NCI-H446 treated with DMSO at 0.1 percent for 48 hours (cell line): ENCODE measurements around the gene ELP4.
"Not testable (repeated sequence)": the region's sequence is repeated elsewhere in the genome, so short reads cannot be mapped to it uniquely, and the experiment has no call there.

ENCODE experiments used
- DNase-seq: peaks from one replicate; lab custom pipeline; 2025; lab: John Stamatoyannopoulos, UW

ELP4 gene, protein sequence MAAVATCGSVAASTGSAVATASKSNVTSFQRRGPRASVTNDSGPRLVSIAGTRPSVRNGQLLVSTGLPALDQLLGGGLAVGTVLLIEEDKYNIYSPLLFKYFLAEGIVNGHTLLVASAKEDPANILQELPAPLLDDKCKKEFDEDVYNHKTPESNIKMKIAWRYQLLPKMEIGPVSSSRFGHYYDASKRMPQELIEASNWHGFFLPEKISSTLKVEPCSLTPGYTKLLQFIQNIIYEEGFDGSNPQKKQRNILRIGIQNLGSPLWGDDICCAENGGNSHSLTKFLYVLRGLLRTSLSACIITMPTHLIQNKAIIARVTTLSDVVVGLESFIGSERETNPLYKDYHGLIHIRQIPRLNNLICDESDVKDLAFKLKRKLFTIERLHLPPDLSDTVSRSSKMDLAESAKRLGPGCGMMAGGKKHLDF

DNA sequence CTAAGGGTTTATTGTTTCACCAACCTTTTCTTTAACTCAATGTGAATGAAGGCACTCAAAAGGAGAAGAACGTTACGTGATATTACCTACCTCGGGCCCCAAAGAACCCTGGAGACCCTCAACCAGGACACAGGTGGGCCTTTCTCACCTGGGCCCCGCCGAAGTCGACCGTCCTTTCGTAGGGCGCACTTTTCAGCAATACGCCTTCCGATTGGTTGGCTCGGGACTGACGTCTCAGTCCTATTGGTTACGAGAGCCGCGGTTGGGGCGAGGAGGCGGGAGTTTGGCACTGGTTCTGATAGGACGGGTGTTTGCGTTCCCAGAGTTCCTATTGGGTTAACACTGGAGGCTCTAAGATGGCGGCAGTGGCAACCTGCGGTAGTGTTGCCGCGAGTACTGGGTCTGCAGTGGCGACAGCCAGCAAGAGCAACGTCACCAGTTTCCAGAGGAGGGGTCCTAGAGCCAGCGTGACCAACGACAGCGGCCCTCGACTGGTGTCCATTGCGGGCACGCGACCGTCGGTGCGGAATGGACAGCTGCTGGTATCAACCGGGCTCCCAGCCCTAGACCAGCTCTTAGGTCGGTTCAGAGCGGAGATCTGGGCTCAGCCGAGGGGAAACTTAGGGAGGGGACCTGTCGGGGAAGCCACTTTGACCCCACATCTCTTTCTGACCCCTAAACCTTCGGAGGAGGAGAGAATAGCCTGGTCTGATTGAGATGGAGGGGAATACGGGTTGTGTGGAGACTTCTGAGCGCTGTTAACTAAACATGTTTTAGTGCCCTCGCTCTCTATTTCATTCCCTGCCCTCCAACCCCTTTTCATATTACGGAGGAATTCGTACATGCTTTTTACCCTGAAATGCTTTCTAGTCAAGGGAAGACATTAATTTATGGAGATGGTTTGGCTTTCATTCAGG lies at the start of gene ELP4, which contains the start of gene IMMP1L:
TSS of gene ELP4 (plus strand) at position 339 of the 917 bp plus-strand sequence. CDS start at position 357, 18 bp downstream.
TSS of gene IMMP1L (minus strand) at position 194 of the 917 bp plus-strand sequence. CDS start 46,346 bp downstream, outside the sequence.
- DNase-seq: peak; percentile 97

DNA sequence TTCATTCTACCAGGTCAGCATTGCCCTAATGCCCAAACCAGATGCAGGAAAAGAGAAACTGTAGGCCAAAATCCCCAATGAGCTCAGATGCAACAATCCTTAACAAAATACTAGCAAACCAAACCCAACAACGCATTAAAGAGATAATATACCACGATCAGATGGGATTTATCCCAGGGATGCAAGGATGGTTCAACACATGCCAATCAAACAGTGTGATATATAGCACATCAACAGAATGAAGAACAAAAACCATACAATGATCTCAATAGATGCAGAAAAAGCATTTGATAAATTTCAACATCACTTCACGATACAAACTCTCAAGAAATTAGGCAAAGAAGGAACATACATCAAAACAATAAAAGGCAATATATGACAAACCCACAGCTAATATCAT lies 45.1 kb upstream of the ELP4 start:
- no peak for DNase-seq

DNA sequence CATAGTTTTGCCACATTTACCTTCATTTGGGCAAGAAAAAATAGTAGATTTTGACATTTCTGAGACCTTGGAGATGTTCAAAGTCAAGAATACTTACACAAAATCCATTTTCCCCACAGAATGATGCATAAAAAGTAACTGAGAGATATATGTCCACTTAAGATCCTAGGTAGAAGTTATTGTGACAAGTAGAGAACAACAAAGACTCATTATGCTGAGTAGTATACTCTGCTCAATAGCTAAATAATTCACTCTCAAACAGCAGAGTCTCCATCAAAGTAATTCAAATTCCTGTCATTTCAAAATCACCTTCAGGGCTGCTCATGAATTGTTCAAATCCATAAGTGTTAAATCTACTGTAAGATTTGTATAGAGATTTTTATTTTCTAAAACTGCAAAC lies 35.5 kb upstream of the ELP4 start:
- no peak for DNase-seq

DNA sequence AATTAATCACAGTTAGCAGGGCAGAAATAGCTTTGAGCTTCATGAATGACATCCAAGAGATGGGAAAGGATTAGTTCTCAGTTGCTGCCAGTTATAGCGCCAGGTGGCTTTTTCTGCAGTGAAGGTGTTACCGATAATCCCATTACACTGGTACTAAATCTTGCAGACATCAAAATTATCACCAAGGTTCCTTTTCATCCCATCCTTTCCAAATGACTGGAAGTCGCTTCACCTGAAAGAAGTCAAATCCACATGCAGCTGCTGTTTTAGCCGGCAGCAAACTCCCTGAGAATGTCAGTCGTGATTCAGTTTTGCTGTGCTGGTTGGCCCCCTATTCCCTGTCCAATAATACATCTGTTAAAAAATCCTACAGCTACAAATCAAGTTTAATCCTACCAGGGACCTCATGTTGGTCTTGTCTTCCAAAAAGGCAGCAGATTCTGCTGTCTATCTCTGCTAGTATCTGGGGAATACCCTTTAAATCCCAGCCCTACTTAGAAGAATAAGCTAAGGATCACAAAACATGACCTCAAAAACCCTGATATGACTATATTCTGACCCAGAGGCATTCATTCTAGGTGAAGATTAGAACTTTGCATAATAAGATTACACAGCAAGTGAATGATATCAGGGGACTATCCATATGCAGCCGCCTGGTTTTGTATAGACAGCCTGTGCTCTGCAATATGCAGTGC lies 31.9 kb upstream of the ELP4 start:
- DNase-seq: no peak

DNA sequence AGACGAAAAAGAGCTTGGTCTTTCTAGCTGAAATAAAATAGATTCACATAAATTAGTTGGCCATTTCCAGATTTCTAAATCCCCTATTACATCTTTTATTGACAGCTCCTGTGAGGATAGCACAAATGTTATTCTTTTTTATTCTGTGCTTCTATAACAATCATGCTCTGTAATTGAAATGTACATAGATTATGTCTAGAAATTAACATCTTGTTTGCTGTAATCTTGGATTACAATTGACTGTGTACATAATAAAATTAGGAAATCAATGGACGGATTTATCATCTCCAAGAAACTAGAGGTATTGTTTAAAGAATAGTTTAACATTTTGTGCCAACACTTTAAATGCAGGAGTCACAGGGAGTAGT lies 31.4 kb upstream of the ELP4 start:
- DNase-seq: no peak

DNA sequence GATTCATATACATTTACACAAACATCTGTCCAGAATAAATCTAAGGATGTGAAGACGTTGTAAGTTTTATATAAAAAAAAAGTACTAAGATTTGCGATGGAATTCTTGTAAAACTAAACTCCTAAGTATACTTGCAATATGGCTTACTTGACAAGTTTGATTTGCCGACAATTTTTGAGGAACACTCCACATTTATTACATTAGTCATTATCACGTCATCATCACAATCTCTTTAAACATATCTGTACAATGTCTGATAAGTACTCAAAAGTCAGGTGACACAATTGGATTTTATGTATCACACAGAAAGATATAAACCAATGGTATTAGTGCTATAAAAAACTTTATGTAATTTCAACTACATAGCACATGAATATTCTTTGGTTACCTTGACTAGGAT lies 30.5 kb upstream of the ELP4 start:
- no peak for DNase-seq

DNA sequence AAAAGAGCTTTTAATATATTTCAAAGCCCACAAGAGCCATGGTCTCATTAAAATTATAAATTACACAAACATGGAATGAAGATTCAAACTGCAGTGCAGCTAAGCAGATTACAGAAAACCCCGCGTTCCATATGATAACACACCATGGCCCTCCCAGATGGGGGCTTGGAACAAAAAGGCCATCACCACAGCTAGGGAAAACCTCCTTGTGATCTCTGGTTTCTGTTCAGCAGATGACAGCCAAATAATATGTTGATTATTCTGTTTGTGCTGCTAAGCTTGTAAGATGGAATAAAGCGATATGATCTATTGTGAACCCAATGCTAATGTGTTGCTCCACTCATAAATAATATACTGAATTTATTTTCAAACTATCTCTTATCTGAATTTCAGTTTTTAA lies 28.6 kb upstream of the ELP4 start:
- no peak for DNase-seq

DNA sequence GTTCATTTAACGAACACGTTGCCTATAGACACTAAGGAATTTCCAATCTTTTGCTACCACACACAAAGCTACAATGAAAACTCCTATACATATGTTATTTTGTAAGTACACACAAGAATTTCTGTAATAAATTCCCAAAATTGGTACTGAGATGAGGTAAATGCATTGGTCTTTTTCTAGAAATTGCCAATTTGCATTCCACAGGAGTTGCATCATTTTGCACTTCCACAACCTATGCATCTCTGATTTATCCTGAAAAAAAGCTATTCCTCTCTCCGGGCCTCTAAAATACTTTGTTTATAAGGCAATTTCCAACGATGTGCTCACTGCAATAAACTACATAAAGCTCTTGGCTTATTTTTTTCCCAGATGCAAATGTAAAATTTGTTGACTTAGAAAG lies 25.1 kb upstream of the ELP4 start:
- no peak for DNase-seq

DNA sequence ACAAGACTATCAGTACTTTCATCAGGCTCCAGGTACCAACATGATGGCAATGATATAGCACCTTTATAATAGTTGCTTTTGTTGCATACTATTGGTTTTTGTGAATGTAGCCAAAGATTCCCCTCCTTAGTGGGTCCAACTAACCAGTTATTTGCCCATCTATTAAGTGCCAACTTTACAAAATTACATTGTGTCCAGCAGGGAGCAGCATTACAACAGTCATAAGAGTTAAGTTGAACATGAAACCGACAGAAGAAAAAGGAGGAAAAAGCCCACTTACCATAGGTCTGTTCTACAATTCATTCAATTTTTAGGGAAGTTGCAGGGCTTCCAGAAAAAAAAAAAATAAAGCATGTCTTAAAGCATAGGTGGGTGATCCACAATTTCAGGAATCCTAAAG lies 21.7 kb upstream of the ELP4 start:
- peak; percentile 63 for DNase-seq

DNA sequence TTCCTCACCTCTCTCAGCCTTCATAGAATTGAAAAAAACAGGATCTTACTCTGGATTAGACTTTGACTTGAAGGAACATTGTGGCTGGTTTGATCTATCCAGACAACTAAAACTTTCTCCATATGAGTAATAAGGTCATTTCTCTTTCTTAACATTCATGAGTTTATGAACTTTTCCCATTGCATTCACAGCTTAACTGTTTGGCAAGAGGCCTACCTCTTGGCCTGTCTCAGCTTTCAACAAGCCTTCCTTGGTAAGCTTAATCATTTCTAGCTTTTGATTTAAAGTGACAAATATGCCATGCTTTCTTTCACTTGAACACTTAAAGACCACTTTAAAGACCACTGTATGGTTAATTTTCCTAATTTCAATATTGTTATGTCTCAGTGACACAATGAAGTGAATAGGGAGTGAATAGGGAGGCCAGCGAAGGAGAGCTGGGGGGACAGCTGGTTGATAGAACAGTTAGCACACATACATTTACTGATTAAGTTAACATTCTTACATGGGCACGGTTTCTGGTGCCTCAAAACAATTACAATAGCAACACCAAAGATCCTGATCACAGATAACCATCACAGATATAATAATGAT lies 17.1 kb upstream of the ELP4 start:
- peak; percentile 27 for DNase-seq

DNA sequence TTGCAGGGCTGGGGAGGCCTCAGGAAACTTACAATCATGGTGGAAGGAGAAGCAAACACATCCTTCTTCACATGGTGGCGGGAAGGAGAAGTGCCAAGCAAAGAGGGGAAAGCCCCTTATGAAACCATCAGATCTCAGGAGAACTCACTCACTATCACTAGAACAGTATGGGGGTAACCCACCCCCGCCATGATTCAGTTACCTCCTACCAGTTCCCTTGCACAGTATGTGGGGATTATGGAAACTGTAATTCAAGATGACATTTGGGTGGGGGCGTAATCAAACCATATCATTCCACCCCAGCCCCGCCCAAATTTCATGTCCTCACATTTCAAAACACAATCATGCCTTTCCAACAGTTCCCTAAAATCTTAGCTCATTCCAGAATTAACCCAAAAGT lies 16.3 kb upstream of the ELP4 start:
- DNase-seq: no peak

DNA sequence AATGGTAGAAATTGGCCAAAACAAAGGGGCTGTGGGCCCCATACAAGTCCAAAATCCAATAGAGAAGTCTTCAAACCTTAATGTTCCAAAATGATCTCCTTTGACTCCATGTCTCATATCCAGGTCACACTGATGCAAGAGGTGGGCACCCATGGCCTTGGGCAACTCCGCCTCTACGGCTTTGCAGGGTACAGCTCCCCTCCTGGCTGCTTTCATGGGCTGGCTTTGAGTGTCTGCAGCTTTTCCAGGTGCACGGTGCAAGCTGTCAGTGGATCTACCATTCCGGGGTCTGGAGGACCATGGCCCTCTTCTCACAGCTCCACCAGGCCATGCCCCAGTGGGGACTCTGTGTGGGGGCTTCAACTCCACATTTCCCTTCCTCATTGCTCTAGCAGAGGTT lies 15.8 kb upstream of the ELP4 start:
- not testable (repeated sequence) for DNase-seq

DNA sequence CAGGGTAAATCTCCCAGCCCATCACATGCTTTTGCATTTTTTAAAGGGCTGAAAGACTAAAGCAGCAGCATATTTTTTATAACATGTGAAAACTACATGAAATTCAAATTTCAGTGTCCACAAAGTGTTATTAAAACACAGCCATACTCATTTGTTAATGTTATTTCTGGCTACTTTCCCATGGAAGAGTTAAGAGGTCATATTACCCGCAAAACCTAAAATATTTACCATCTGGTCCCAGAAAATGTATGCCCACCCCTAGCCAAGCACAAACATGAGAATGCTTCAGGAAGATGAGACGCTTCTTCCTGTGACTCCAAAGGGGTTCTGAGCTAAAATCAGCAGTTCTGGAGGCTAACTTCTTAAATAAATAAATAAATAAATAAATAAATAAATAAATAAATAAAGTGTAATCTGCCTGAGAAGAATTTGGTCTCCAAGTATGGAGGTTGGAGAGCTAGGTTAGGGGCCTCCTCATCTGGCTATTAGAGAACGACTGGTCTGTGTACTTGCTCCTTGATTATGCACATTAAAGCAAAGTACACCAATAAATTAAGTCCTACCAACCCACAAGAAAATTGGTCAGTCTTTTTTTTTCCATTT lies 9.9 kb upstream of the ELP4 start:
- peak; percentile 57 for DNase-seq

DNA sequence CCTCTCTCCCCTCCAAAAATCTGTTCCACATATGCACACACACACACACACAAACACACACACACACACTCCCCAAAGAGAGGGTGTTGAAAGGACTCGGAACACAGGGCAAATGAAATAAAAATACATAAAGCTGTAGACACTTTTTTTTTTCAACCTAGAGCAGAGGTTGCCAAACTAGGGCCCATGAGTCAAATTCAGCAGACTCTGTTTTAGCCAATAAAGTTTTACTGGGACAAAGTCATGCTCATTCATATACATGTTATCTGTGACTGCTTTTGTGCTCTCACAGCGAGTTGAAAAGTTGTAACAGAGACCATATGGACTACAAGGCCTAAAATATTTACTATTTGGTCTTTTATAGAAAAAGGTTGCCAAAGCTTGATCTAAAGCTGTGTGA lies 9.0 kb upstream of the ELP4 start:
- no peak for DNase-seq

DNA sequence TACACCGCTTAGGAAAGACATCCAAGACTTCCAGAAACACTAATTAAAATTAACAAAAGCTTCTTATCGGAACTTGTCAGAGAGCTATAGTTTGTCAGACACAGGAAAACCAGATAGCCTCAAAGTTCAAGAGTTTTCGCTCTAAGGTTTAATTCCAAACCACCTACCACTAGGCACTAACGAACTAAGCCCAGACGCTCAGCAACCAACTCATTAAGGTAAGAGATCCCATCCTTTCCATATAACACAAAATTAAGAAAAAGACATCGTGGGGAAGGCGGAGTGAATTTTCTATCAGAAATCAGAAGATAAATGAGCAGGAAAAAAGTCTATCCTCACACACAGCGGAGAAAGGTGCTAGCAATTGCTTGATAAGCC lies 527 bp upstream of the ELP4 start:
- no peak for DNase-seq

DNA sequence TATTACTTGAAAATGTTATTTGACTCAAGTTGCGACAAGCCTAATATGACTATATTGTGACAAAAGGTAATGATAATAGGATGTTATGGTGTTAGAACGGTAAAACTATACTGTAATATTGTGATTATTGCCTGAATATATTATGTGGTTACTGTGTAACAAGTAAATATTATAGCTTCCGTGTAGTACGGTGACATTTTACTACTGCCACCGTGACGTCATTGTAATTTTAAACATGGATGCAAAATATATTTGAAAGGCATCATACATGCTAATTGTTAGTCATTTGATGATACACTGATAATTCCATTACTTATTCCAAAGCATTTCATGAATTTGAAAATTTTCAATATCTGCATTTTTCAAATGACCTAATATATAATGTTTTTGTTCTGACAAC lies 2.5 kb downstream of the ELP4 start:
- no peak for DNase-seq

DNA sequence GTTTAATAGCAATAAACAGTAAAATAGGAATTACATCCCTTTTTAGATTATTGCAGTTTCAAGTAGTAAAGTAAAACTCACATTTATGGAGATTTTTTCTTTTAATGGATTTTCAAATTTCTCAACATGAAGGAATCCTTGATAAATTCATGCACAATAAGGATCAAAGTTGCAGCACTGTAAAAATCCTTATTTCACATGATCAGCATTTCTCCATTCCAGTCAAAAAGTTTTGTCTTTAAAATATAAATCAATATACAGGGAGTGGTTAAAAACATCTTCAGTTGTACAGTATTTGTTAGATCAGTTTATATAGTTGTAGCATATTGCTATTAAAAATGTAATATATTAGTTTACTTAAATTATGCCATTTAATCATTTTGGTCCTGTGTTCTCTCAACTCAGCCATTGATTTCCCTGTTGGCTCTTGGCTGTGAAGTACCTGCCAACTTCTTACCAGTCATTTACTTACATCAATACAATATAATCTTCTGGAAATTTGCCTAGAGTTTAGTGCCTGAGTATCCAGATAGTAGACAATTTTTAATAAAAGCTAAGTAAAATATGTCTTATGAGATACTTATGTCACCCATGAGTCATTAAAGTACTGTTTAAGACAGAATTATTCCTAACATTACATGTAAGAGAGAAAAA lies 12.1 kb downstream of the ELP4 start:
- peak; percentile 84 for DNase-seq

DNA sequence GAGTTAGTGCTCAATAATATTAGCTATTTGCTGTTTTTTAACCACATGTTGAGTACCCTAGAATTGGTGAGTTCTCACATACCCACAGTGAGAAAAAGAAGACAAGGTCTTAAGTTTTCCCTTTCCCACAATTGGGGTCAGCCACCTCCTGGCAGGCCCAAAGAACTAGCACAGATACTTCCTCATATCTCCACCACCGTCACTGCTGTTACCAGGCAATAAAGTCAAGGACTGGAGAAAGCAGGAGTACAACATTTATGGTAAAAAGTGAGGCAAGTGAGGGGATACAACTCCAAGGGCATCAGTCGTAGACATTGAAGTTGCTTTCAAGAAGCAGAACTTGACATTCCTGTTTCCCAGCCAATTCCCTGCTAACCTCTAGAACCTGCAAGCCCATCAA lies 19.6 kb downstream of the ELP4 start:
- no peak for DNase-seq

DNA sequence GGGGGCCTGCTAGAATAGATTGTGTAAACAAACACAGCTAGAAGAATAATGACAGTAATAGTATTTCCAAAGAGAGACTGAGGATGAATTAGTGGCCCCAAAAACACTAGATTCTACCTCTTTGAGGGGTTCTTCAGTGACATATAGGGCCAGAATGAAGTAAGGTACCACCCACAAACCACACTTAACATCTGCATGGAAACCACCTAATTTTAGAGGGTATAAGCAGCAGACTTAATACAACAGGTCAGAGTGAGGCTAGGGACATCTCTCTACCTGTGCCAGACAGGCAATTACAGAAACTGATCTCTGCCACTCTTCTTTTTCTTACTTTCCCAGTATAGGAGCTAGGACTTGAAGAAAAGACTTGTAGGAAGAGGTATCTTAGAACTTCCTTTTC lies 20.1 kb downstream of the ELP4 start:
- no peak for DNase-seq

DNA sequence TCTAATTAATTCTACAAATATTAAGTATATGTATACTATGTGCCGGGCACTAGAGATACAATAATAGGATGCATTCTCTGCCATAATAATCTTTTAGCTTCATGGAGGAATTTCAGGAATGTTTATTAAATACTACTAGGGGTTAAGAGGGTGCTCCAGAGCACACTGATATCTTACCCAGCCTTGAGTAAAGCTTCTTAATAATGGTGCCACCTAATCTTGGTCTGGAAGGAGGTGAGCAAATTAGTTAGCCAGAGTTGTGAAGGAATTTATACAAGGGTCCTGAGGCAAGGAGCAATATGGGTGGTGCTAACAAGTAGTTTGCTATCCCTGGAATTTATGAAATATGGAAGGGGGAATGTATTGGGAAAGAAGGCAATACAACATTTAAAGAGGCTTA lies 21.7 kb downstream of the ELP4 start:
- no peak for DNase-seq

DNA sequence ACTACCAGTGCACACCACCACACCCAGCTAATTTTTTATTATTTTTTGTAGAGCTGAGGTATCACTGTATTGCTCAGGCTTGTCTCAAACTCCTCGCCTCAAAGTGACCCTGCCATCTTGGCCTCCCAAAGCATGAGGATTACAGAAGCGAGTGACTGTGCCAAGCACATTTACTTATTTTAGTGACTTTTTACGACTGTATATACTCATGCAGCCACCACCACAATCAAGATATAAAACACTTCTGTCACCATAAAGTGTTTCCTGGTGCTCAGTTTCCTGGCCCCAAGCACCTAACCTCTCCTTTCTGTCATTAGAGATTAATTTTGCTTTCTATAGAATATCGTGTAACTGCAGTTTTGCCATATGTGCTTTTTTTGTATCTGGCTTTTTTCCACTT lies 25.9 kb downstream of the ELP4 start:
- no peak for DNase-seq
